Astrocyte of the hippocampus (primary cell): ENCODE results near the gene VAMP2.

Experiments
- DNase-seq: peaks from one replicate; pipeline ENCODE4 v3.0.0; 2011; ENCODE audit warnings: low read depth, low spot score

Gene VAMP2

DNA sequence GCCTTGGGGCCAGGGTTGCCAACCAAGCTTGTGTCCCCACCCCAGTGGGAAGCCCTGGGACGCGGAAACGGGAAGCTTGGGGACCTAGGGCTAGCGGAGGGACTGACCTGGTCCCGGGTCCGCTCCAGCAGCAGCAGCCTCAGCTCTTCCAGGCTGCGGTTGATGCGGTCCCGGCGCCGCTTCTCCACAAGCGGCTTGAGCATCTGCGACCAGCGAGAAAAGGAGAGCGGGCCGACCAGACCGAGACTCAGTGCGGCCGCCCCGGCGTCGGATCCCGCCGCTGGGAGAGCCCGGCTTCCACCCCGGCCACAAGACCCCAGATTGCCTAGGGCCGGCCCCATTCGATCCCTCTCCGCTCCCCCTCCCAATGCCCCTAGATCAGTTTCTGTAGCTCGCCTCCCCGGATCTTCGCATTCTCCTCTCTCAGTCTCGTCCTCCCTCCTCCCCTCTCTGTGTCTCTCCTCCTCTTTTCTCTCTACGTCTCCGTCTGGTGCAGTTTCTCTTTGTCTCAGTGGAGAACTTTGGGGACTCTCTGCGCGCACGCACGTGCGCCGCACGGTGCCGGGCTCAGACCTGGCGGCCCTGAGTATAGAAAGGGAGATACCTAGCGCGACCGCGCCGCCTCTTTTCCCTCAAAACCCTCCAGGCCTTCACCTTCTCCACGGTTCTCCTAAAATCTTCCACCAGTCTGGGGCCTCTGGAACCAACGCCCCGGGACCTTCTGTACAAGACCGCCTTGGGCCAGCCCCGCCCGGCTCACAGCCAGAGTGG is 39.6 kb downstream of the VAMP2 start:
- DNase-seq, result peak; percentile 62

DNA sequence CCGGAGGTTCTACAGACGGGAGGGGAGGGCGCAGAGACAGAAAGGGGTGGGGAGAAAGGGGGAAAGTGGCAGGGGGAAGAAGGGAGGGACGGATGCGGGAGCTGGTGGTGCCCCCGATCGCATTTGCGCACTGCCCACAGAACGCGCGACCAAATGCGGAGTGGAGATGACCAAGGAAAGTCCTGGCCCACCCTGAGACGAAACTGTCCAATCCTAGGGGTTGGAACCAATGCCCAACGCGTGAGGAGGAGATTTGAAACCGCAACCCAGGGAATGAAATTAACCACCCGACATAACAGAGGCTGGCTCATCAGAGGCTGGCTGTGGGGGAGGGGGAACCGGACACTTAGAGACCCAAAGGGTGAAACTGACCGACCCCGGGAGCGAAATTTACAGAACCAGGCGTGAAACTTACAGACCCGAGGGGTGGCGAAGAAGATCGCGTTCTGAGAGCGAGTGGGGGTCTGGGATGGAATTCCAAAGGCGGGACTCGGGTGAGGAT is 40.3 kb downstream of the VAMP2 start:
- peak; percentile 59 for DNase-seq

DNA sequence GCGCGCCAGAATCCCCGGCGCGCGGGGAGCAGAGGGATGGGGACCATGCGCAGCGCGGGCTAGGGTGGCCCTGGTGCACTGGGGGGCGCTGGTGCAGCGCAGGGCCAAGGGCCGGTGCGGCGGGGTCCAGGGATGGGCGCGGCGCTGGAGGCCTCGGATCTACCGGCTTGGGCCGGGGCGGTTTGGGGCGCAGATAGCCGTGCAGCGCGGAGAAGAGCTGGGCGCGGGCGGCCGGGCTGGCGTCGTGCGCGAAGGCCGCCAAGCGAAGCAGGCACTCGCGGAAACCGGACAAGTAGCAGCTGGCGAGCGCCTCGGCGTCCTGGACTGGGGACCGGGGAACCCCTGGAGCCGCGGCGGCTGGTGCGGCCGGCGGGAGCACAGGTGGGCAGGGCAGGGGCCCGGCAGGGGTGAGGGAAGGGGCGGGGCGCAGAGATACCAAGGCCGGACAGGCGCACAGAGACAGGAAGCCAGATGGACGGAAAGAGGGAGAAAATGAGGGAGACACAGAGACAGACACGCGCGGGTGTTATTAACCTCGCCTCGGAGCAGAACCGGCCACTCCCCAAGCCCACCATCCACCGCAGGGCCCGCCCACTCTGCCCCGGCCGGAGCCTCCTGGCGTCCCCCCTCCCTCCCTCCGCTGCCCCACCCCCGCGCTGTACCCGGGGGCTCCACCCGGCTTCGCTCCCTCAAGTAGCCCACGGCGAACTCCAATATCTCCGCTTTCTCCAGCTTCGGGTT is 40.9 kb downstream of the VAMP2 start:
- DNase-seq, result peak; percentile 86

DNA sequence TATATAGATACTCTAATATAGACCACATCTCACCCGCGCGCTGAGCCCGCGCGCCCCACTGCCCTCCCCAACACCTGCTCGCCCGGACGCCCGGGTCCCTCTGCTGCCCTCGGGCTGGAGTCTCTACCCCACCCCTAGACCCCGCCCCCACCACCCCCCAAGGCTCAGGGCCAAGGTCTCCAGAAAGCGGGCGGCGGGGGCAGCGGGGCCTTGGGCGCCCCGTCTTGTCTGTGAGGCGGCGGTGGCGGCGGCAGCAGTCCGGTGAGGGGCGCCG is 41.4 kb downstream of the VAMP2 start:
- no peak for DNase-seq

DNA sequence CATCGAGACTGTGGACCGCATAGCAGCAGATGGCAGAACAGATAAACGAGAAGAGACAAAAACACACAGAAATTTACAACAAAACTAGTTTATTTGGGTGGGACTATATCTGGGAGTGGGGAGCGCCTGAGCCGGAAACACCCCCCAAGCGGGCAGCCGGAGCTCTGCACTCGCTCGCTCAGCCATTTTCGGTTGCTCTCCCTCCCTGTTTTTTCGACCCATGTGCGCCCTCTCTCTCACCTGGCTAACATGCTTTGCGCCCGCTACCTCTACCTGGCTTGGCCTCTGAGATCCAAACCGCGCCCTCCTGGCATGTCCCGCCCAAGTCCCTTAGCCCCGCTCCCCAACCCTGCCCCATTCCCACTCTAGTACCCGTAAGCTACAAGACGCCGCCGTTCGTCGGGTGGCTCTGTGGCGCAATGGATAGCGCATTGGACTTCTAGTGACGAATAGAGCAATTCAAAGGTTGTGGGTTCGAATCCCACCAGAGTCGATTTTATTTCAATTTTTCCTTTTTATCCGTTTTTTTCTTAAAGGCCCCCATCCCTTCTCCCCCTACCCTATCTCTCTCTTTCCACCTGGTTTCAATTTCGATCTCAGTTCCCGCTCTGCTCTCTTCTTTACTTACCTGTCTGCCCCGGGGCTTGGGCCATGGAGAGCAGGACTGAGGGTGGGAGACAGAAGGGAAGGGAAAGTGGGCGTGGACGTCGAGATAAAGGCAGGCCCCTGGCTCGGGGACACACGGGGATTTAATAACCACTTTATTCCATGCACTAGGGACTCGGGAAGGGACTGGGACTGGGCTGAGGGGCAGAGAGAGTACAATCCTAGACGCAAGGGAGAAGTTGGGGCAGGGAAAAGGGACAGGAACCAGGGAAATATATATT is 42.0 kb downstream of the VAMP2 start:
- peak; percentile 82 for DNase-seq

DNA sequence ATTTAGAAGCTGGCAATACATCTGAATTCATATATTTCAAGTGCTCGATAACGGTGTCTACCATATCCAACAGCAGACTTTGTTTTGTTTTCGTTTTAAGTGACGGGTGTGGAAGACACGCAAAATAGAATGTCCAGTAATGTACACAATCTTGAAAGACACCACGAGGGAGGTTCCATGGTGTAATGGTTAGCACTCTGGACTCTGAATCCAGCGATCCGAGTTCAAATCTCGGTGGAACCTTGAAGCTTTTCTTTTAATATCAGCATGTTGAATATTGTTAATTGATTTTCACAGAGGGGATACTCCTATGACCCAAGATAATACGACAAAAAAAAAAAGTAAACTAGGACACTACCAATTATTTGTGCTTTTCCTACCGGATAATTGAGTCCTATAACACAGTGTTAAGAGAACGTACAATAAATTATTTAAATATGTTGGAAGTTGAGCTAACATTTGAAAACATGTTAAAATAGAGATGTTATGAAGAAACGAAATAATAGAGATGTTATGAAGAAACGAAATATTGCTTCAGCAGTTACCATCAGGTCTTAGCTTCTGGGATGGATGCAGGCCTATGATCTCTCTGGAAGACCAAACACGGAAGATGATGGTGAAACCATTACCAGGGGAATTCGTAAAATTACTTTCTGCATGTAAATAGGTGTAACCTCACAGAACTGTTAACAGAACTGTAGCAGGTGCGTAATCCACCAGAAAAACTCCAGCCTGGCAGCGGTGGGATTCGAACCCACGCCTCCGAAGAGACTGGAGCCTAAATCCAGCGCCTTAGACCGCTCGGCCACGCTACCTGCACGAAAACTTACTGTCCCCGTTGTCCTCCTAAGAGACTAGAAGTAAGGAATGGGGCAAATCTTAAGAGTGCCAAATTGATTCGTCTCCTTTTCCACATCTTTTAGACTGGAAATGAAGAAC is 42.9 kb downstream of the VAMP2 start:
- DNase-seq, result peak; percentile 93

DNA sequence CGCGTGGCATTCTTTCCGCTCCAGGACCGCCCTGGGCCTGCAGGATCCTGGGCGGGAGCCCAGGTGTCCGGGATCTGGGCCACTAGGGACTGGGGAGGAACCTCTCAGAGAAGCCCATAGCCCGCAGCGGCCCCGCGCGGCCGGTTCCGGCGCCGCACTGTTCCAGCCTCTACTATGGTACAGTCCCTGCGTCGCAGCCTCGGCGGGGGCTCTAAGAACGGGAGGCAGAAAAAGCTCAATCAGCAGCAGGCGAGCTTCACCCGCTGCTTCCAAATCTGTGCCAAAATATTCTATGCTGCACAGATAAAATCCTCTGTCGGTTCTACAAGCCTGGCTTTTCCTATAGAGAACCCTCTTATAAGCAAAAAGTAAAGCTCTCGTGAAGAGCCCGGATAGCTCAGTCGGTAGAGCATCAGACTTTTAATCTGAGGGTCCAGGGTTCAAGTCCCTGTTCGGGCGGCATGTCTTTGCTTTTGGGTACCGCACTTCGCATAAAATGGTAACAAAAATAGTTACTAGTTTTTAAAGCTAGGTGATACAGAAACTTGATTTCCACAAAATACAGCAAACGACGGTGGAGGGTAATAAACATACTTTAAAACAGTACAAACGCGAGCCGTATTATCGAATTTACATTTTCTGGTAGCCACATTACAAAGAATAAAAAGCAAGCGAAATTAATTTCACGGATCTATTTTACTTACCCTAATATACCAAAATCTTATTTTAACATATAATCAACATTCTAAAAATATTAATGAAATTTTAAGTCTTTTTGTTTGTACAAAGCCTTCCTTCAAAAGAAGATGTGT is 43.8 kb downstream of the VAMP2 start:
- peak; percentile 92 for DNase-seq

DNA sequence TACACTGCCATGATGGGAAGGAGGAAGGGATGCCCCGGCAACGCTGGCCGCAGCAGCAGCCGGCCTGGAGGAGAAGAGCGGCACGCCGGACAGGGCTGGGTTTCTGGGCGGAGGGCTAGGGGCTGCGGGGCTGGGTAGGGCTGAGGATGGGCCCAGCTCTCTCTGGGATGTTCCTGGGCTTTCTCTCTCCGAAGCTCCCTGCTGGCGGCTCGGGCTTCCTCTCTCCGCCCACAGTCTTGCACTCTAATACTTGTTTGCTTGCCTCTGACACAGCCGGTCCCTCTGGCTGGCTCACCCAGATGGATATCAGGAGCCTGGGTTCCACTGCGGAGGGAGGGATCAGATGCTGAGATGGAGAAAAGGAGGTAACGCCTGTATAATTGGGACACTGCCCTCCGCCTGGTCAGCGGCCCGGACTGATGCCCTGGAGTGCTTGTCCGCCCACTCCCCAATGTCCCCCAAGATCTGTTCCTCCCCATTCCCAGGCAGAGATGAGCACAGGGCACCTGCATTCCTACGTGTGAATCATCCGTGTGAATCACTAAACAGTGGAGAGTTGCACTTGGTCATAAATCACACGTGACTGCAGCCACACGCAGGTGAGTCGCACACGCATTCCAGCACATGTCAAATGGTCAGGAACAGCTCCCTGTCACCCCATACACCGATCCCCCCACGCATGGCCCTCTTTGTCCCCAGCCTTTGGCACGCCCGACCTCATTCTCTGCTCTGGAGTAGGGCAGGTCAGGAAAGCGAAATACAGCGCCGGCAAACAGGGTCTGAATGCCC is 44.6 kb downstream of the VAMP2 start, which contains the start of gene ALOXE3:
Gene ALOXE3 (minus strand): TSS at position 535 of the 789 bp plus-strand sequence. CDS start 524 bp downstream, at position 11.
- DNase-seq, result peak; percentile 70

DNA sequence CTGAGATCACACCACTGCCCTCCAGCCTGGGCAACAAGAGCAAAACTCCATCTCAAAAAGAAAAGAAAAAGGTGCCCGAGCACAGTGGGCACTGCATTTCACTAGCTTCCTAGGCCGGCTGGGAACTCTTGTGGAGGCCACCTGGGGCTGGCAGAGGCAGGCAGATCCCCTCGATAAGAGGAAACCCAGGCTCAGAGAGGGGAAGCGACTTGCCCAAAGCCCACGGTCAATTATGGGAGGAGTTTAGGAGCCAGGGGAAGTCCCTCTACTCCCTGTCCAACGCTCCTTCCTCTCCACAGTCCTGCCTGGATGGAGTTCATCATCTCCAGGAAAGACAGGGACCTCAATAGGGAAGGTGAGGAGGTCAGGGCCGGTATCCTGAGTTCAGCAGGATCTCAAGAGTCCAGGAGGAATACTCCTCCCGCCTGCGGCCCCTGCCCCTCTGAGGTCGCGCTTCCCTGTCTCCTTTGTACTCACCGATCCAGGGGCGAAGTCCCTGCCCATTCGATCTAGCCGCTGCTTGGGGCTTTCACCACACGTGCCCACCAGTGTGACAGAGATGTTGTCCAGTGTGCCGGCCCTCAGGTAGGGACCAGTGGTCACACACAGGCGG is 45.3 kb downstream of the VAMP2 start:
- no peak for DNase-seq

DNA sequence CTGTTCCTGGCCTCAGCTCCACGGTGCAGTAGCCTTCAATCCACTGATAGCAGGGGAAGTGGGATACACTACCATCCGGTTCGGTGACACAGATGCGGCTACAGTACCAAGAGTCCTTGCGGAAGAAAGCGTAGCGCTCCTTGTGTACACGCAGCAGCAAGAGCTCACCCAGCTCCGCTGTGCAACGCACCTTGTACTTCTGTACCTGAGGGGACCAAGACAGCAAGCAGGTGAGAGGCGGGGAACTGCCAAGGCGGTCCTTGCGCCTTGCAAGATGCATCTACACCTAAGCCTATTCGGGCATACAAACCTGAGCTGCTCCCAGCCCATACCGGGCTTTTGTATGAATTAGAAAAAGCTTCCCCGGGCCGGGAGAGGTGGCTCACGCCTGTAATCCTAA is 46.0 kb downstream of the VAMP2 start:
- no peak for DNase-seq

DNA sequence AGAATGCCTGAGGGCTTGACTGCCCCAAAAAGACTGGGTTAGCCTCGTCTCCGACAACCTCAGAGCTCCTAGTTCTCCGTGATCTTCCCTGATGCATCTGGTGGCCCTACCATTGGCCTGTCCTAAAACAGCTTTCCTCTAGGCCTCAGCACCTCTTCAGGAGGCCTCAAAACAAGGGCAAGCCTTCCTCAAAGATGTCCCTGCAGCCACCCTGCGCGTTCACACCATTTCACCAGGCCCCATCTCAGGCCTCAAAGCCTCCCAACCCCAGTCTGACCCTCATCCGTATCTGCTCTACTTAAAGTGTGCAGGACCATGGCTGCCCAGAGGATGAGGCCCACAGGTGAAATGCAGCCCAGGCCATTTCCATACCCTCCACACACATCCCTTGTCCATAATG is 51.8 kb downstream of the VAMP2 start:
- DNase-seq, result no peak

DNA sequence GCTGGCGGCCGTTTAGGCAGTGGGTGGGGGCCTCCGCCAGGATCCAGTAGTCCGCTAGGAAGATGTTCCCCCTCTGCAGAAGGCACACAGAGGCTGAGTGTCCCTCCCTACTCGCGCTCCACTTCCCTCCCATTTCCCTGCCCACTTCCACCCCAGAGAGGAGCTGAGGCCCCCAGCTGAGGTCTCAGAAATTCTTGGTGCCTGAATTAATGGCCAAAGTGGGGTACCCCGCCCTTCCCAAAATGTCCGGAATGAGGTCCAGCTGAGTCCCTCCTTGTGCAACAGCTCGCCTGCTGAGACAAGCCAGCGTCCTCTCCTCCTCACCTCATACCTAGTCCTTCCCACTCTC is 52.3 kb downstream of the VAMP2 start:
- no peak for DNase-seq

DNA sequence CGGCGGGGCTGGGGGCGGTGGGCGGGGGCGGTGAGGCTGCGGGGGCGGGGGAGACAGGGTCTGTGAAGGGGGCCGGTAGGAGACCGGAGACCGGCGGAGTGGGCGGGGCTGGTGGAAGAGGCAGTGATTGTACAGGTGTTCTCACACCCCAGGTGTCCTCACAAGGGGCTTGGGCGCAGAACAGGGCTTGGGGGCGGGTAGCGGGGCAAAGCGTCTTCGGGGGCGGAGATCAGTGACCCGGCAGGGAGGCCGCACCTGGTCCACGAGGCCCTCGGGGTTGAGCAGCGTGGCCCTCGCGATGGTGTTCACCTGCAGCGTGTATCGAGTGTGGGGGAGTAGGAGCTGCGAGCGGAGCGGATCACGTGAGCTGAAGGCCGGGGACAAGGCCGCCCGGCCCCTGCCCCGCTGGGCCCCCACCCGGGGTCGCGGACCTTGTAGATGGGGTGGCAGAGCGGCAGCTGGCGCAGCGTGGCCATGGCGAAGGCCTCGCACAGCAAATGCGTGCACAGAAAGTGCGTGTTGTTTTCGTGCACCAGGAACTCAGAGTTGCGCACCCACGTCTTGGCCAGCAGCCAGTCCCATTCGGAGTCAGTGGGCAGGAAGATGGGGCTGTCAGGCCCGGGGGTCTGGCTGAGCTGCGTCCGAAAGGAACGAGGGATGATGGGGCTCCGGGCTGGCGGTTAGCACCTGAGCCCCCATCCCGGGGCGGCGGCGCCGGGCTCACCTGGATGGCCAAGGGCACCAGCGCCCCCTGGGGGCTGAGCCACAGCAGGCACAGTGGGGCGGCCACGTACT is 52.9 kb downstream of the VAMP2 start:
- DNase-seq, result peak; percentile 60
